GM12872 (cell line): ENCODE data around the gene MLN.

ENCODE experiments used
- TF ChIP-seq, protein P1 (sequence below): IDR thresholded peaks from 3 replicates; pipeline ENCODE4 v1.5.1; 2011; ENCODE audit warnings: low read depth, mild to moderate bottlenecking, low read length, moderate library complexity; ENCODE audit not compliant: insufficient read depth

The MLN gene

DNA sequence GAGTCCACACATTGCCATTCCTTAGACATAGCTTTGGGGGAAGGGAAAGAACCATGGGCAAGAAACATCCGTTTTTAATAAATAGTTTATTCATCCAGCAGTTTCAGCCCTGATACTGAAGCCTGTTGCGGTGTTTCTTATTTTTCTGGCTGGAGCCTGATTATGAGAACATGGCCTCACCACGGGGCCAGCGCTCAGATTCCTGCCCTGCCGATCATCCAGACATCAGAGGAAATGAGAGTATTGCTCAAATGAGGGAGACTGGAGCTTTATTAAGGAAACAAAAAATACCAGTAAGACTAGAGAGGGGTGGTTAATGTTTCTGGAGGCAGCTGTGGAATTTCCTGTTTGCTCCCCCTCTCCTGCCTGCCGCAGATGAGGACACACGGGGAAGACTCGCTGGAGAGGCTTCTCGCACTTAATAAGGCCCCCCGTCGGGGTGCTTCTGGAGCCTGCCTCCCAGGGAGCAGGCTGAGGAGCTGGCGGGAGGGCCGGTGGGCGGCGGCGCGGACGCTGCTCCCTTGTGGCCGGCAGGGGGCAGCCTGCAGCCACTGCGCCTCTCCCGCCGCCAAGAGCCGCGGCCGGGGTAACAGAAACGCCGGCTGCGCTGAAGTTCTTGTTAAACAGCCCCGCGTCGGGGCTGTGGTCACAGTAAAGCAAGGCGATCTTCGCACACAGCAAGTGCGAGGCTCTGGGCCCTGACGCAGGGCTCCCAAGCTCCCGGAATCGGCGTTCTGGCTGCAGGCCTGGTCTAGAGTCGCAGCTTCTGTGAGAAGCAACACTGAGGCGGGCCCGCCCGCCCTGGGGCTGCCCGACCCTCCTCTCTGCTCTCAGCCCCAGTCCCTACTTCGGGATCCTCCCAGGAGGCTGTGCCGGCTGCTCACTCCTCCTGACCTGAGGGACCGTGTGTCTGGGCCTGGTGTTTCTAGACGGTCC lies 32.4 kb downstream of the MLN start:
- TF ChIP-seq, protein P1, sequence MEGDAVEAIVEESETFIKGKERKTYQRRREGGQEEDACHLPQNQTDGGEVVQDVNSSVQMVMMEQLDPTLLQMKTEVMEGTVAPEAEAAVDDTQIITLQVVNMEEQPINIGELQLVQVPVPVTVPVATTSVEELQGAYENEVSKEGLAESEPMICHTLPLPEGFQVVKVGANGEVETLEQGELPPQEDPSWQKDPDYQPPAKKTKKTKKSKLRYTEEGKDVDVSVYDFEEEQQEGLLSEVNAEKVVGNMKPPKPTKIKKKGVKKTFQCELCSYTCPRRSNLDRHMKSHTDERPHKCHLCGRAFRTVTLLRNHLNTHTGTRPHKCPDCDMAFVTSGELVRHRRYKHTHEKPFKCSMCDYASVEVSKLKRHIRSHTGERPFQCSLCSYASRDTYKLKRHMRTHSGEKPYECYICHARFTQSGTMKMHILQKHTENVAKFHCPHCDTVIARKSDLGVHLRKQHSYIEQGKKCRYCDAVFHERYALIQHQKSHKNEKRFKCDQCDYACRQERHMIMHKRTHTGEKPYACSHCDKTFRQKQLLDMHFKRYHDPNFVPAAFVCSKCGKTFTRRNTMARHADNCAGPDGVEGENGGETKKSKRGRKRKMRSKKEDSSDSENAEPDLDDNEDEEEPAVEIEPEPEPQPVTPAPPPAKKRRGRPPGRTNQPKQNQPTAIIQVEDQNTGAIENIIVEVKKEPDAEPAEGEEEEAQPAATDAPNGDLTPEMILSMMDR = peak; percentile 82

- TF ChIP-seq, protein P1 = no peak
These were observed 33.0 kb downstream of the MLN start for GRCh38 chr6:33770833-33771145.

- TF ChIP-seq, protein P1 = no peak
These were observed 33.5 kb downstream of the MLN start for GRCh38 chr6:33770124-33770832.

DNA sequence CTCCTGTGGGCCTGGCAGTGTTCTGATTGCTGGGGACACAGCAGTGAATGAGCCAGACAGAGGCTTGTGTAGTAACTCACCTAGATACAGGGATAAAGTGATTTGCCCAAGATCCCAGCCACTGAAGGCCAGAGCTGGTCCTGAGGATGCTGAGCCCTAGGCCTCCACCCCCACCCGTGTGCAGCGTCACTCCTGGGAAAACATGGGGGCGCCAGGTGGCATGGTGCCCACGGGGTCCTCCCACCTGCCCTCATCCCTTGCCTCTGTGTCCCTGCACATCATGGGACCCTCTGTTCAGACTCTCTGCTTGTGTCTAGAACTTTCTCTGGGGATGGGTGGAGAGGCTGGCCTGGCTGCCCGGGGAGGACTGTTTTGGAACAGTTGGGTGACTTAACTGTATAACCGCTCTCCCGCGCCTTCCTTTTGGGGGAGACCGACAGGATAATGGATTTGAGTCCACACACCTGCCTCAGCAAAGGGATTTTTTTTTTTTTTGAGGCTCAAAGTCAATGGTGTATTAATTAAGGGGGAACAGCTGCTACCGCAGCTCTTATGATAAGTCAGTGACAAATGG lies 34.5 kb downstream of the MLN start:
- TF ChIP-seq, protein P1 = no peak

- TF ChIP-seq, protein P1 = peak; percentile 91
These were observed 35.1 kb downstream of the MLN start for GRCh38 chr6:33768644-33769120.

DNA sequence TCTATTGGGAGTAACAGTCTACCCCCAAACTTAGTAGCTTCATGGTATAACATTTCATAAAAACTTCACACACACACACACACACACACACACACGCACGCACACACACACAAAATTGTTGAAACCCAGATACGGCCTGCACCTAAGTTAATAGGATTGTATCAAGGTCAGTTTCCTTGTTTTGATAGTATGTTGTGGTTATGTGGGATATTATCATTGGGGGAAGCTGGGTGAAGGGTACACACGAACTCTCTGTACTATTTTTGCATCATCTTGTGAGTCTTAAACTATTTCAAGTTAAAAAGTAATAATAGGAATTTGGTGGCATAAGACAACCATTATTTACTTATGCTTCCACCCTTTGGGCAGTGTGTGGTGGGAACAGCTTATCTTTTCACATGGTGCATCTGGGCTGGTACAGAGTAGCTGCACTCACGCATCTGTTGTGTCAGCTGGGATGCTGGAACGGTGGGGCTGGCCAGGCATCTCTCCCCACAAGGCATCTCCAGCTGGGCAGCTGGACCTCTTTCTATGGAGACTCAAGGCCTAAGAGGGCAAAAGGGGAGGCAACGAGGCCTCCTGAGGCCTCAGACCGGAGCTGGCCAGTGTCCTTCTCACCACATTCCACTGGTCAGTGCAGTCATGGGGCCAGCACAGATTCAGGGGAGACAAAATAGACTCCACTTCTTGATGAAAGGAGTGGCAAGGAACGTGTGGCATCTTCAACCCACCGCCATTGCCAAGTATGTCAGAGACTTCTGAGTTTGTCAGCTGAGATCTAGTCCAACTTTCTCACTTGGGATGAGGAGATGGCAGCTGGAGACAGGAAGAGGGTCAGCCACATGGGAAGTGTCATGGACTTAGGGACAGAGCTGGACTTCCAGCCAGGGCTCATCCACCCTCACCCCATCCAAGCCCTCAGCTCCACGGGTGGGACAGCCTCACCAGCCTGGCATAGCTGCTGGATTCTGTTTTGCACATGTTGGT lies 36.6 kb downstream of the MLN start:
- TF ChIP-seq, protein P1 = no peak
